Endodermal cell (in vitro differentiated cells): Measurements from ENCODE around the gene JADE1. TPM values are rescaled to one million over a fixed set of nuclear protein-coding genes. Genes with fewer than 3 reads are reported as not detected.

Experiments used
- DNase-seq: peaks from one replicate; pipeline ENCODE4 v3.0.0-alpha.2; 2017
- H3K27ac ChIP-seq: 2 replicates; pipeline ENCODE4 v1.5.1; 2013; ENCODE audit warnings: mild to moderate bottlenecking, low read depth, low read length, moderate library complexity
- H3K27me3 ChIP-seq: 2 replicates; pipeline ENCODE4 v1.6.1; 2013; ENCODE audit warnings: mild to moderate bottlenecking, low read length, moderate library complexity; ENCODE audit not compliant: insufficient read depth, control insufficient read depth, poor library complexity, severe bottlenecking
- H3K36me3 ChIP-seq: 2 replicates; pipeline ENCODE4 v1.7.0; 2013; ENCODE audit warnings: mild to moderate bottlenecking, low read length, moderate library complexity; ENCODE audit not compliant: control insufficient read depth, insufficient read depth
- H3K4me1 ChIP-seq: one replicate; pipeline ENCODE4 v1.7.0; 2013; ENCODE audit warnings: low read length; ENCODE audit not compliant: control insufficient read depth, insufficient read depth
- H3K4me3 ChIP-seq: 2 replicates; pipeline ENCODE4 v1.5.1; 2013; ENCODE audit warnings: mild to moderate bottlenecking, low read length, moderate library complexity
- H3K9ac ChIP-seq: 2 replicates; pipeline ENCODE4 v1.6.1; 2013; ENCODE audit warnings: mild to moderate bottlenecking, low read length, moderate library complexity; ENCODE audit not compliant: poor library complexity, severe bottlenecking; ENCODE audit errors: extremely low read depth
- H3K9me3 ChIP-seq: 2 replicates; pipeline ENCODE4 v1.6.1; 2013; ENCODE audit warnings: mild to moderate bottlenecking, low read length, moderate library complexity; ENCODE audit not compliant: control insufficient read depth
- H3K27ac Mint-ChIP-seq: 2 replicates; pipeline ENCODE4 v1.8.0; 2020; ENCODE audit warnings: mixed read lengths
- H3K27me3 Mint-ChIP-seq: 2 replicates; pipeline ENCODE4 v1.8.0; 2021; ENCODE audit warnings: mild to moderate bottlenecking, mixed read lengths; ENCODE audit not compliant: insufficient read depth
- H3K36me3 Mint-ChIP-seq: 2 replicates; pipeline ENCODE4 v1.8.0; 2020; ENCODE audit warnings: low read depth, mixed read lengths
- H3K4me1 Mint-ChIP-seq: 2 replicates; pipeline ENCODE4 v1.8.0; 2020; ENCODE audit warnings: mixed read lengths
- H3K4me3 Mint-ChIP-seq: 2 replicates; pipeline ENCODE4 v1.8.0; 2020; ENCODE audit warnings: mild to moderate bottlenecking, moderate library complexity, mixed read lengths
- H3K9me3 Mint-ChIP-seq: 2 replicates; pipeline ENCODE4 v1.8.0; 2020; ENCODE audit warnings: mild to moderate bottlenecking, mixed read lengths
- CTCF ChIP-seq: fragments of 200-600 bp; sonication (generic); conservative IDR thresholded peaks from 2 replicates; pipeline ENCODE4 v1.5.0; 2021; ENCODE audit warnings: antibody characterized with exemption, mild to moderate bottlenecking
- WGBS, 2 experiments: methylation state at CpG; one replicate each; pipeline versions ENCODE4 v1.1.5 to v1.1.7; 2013; ENCODE audit warnings: missing lambda C conversion rate in 2 of 2, mixed read lengths in 1 of 2; ENCODE audit not compliant: insufficient coverage in 1 of 2, insufficient read length in 1 of 2; 5-methylcytosine and 5-hydroxymethylcytosine counted together
- total RNA-seq, 2 donors: library from RNA; stranded (reverse); fragmentation: NEBNext Ultra II Directional in 1 of 2; extraction: Animal tissue kit (Norgen Biotek cat#: 25700) in 1 of 2; gene quantifications; 2 replicates in 1 of 2; 3 replicates in 1 of 2; pipeline ENCODE4 v1.2.1, GENCODE V29; 2021

The JADE1 gene
- total RNA-seq, 2 donors from 2014 or later = 48.5 to 50.8 TPM

DNA sequence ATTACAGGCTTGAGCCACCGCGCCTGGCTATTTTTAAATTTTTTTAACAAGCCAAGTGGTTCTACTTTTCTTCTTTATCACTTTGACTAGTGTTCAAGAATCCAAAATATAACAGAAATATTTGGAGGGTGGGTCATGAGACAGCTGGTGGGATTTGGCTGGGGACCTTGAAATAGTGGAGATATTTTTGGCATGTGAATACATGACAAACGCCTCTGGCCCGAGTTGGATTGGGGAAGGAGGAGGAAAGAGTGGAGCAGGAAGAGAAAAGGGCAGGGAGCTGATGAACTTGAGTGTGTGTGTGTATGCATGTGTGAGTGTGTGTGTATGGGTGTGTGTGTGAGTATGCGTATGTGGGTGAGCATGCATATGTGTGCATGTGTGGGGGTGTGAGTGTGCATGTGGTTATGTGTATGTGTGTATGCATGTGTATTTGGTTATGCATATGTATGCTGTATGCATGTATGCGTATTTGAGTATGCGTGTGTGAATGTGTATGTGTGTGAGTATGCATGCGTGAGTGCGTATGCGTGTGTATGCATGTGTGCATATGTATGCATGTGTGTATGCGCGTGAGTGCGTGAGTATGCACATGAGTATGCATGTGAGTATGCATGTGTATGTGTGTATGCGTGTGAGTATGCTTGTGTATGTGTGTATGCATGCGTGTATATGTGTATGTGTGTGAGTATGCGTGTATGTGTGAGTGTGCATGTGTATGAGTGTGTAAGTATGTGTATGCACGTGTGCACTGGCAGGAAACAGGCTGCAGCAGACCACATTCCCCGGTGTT lies 49.6 kb downstream of the JADE1 start:
- Histone ChIP-seq H3K36me3 (peaks cover 96% of the 10 kb centered on the region), H3K4me1 (peaks cover 4% of the 10 kb centered on the region), H3K27ac (no peak overlapping the region), H3K9me3 (no peaks in the 10 kb centered on the region), H3K27me3 (no peaks in the 10 kb centered on the region), H3K4me3 (no peak overlapping the region), H3K9ac (no peak overlapping the region)
- 87 to 95% methylated on average over 14 to 18 of the region's 18 CpGs for WGBS, 2 experiments
- Mint-ChIP-seq H3K27me3 (peaks cover 5% of the 10 kb centered on the region), H3K27ac (no peak overlapping the region), H3K4me1 (peaks cover 5% of the 10 kb centered on the region), H3K9me3 (no peaks in the 10 kb centered on the region), H3K4me3 (no peak overlapping the region), H3K36me3 (peaks cover 83% of the 10 kb centered on the region)
- no peak for DNase-seq
- TF ChIP-seq CTCF = no peak

GRCh38 chr4:128859887-128860677 lies 50.6 kb downstream of the JADE1 start:
- no peak overlapping the region for H3K9ac ChIP-seq
- H3K9me3 ChIP-seq = no peaks in the 10 kb centered on the region
- H3K36me3 ChIP-seq = peaks cover 96% of the 10 kb centered on the region
- H3K27ac ChIP-seq = no peak overlapping the region
- Mint-ChIP-seq H3K27me3 (peaks cover 14% of the 10 kb centered on the region), H3K4me3 (no peak overlapping the region), H3K36me3 (peaks cover 82% of the 10 kb centered on the region), H3K4me1 (peaks cover 6% of the 10 kb centered on the region), H3K27ac (no peak overlapping the region), H3K9me3 (no peaks in the 10 kb centered on the region)
- peaks cover 4% of the 10 kb centered on the region for H3K27me3 ChIP-seq
- WGBS, 2 experiments = 93 to 94% methylated on average over 5 to 6 of the region's 6 CpGs
- H3K4me1 ChIP-seq = peaks cover 4% of the 10 kb centered on the region
- no peak overlapping the region for H3K4me3 ChIP-seq
- DNase-seq = no peak
- no peak for TF ChIP-seq CTCF

DNA sequence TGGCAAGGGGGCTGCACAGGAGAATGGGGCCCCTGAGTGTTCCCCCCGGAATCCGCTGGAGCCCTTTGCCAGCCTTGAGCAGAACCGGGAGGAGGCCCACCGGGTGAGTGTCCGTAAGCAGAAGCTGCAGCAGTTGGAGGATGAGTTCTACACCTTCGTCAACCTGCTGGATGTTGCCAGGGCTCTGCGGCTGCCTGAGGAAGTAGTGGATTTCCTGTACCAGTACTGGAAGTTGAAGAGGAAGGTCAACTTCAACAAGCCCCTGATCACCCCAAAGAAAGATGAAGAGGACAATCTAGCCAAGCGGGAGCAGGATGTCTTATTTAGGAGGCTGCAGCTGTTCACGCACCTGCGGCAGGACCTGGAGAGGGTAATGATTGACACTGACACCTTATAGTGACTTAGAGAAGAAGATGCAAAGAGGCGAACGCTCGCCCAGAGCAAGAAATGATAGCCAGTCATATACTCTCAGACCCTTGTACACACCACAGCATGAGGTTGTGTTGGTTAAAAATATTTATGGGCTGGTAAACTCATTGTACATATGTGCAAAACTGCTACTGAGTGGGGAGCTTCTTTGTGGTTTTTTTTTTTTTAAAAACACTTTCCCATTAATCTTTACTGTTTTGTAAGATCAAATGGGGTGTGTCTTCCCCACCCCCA lies 52.5 kb downstream of the JADE1 start:
- Histone ChIP-seq H3K4me1 (peaks cover 14% of the 10 kb centered on the region), H3K36me3 (peaks cover 91% of the 10 kb centered on the region), H3K27me3 (peaks cover 4% of the 10 kb centered on the region), H3K9me3 (no peaks in the 10 kb centered on the region), H3K4me3 (no peak overlapping the region), H3K27ac (no peak overlapping the region), H3K9ac (no peak overlapping the region)
- no peak overlapping the region for H3K4me3 Mint-ChIP-seq
- peaks cover 27% of the 10 kb centered on the region for H3K27me3 Mint-ChIP-seq
- H3K9me3 Mint-ChIP-seq = no peaks in the 10 kb centered on the region
- 96 to 100% methylated on average over 4 to 13 of the region's 13 CpGs for WGBS, 2 experiments
- peaks cover 24% of the 10 kb centered on the region for H3K4me1 Mint-ChIP-seq
- no peak for DNase-seq
- H3K36me3 Mint-ChIP-seq = peaks cover 83% of the 10 kb centered on the region
- no peak for TF ChIP-seq CTCF
- H3K27ac Mint-ChIP-seq = no peak overlapping the region
